Measurements from ENCODE around the gene TXNRD1.

TXNRD1 gene

GRCh38 chr12:104342635-104343249 lies 127.2 kb downstream of the TXNRD1 start:
- H3K36me3 ChIP-seq (ENCODE audit: insufficient read depth, low read length), result peaks cover 58% of the 10 kb centered on the region
- H3K27me3 ChIP-seq (ENCODE audit: insufficient read depth, low read length), result no peaks in the 10 kb centered on the region
- no peaks in the 10 kb centered on the region for H3K4me1 ChIP-seq (ENCODE audit: insufficient read depth, low read length)
- no peak overlapping the region for H3K4me3 ChIP-seq (ENCODE audit: low read length)
- H3K9me3 ChIP-seq (ENCODE audit: low read length), result no peaks in the 10 kb centered on the region
- H2AFZ ChIP-seq (ENCODE audit: low read depth, low read length), result no peak overlapping the region

- Histone ChIP-seq H2AFZ (ENCODE audit: low read depth, low read length) (no peak overlapping the region), H3K4me3 (ENCODE audit: low read length) (no peak overlapping the region), H3K27me3 (ENCODE audit: insufficient read depth, low read length) (no peaks in the 10 kb centered on the region), H3K4me1 (ENCODE audit: insufficient read depth, low read length) (no peaks in the 10 kb centered on the region), H3K36me3 (ENCODE audit: insufficient read depth, low read length) (peaks cover 63% of the 10 kb centered on the region), H3K9me3 (ENCODE audit: low read length) (no peaks in the 10 kb centered on the region)
These were observed 129.1 kb downstream of the TXNRD1 start for GRCh38 chr12:104344682-104345081.

- no peaks in the 10 kb centered on the region for H3K27me3 ChIP-seq (ENCODE audit: insufficient read depth, low read length)
- no peaks in the 10 kb centered on the region for H3K4me1 ChIP-seq (ENCODE audit: insufficient read depth, low read length)
- peaks cover 63% of the 10 kb centered on the region for H3K36me3 ChIP-seq (ENCODE audit: insufficient read depth, low read length)
- H2AFZ ChIP-seq (ENCODE audit: low read depth, low read length), result no peak overlapping the region
- no peak overlapping the region for H3K4me3 ChIP-seq (ENCODE audit: low read length)
- no peaks in the 10 kb centered on the region for H3K9me3 ChIP-seq (ENCODE audit: low read length)
These were observed 129.9 kb downstream of the TXNRD1 start for GRCh38 chr12:104345234-104346066.

- no peaks in the 10 kb centered on the region for H3K4me1 ChIP-seq (ENCODE audit: insufficient read depth, low read length)
- H3K27me3 ChIP-seq (ENCODE audit: insufficient read depth, low read length), result no peaks in the 10 kb centered on the region
- no peaks in the 10 kb centered on the region for H3K9me3 ChIP-seq (ENCODE audit: low read length)
- H2AFZ ChIP-seq (ENCODE audit: low read depth, low read length), result no peak overlapping the region
- H3K4me3 ChIP-seq (ENCODE audit: low read length), result no peak overlapping the region
- H3K36me3 ChIP-seq (ENCODE audit: insufficient read depth, low read length), result peaks cover 53% of the 10 kb centered on the region
These were observed 131.9 kb downstream of the TXNRD1 start for GRCh38 chr12:104347374-104348075.

- Histone ChIP-seq H3K9me3 (ENCODE audit: low read length) (no peaks in the 10 kb centered on the region), H3K4me3 (ENCODE audit: low read length) (no peak overlapping the region), H3K4me1 (ENCODE audit: insufficient read depth, low read length) (no peaks in the 10 kb centered on the region), H3K36me3 (ENCODE audit: insufficient read depth, low read length) (peaks cover 44% of the 10 kb centered on the region), H3K27me3 (ENCODE audit: insufficient read depth, low read length) (no peaks in the 10 kb centered on the region), H2AFZ (ENCODE audit: low read depth, low read length) (no peak overlapping the region)
These were observed 132.9 kb downstream of the TXNRD1 start for GRCh38 chr12:104348283-104348993.

GRCh38 chr12:104348994-104349494 lies 133.5 kb downstream of the TXNRD1 start:
- Histone ChIP-seq H3K27me3 (ENCODE audit: insufficient read depth, low read length) (no peaks in the 10 kb centered on the region), H2AFZ (ENCODE audit: low read depth, low read length) (no peak overlapping the region), H3K4me1 (ENCODE audit: insufficient read depth, low read length) (no peaks in the 10 kb centered on the region), H3K4me3 (ENCODE audit: low read length) (no peak overlapping the region), H3K36me3 (ENCODE audit: insufficient read depth, low read length) (peaks cover 44% of the 10 kb centered on the region), H3K9me3 (ENCODE audit: low read length) (no peaks in the 10 kb centered on the region)

DNA sequence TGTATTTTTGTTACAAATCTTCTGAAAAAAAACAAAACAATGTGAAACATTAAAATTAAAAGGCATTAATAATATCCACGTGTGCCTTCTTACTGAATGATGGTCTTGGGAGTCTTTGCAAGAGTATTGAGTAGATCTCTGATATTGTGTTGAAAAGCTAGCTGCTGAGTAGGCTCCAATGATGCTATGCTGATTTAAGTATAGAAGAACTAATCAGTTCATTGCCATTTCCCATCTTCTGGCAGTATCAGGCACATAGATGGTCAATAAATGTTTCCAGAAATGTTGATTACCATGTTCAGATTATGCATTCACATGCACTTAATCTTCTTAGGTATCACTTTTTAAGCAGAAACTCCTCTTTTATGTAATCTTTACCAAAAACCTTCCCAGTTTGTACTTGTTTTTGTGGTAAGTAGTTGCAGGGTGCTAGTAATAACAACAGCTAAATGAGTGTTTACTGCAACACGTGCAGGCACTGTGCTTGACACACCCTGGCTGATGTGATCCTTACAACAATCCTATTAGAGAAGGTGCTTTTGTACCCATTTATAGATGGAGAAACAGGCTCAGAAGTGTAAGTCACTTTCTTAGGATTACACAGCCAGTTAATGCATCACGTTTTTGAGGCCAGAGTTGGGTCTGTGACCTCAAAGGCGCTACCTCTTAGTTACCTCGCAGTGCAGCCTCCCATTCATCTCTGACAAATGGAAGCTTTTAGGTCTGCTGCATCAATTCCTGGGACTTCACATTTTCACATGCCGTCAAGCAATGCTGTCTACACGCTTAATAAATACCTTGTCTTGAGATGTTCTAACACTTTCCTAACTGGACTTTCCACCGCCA lies 134.9 kb downstream of the TXNRD1 start:
- Histone ChIP-seq H3K4me1 (ENCODE audit: insufficient read depth, low read length) (no peaks in the 10 kb centered on the region), H2AFZ (ENCODE audit: low read depth, low read length) (no peak overlapping the region), H3K27me3 (ENCODE audit: insufficient read depth, low read length) (no peaks in the 10 kb centered on the region), H3K36me3 (ENCODE audit: insufficient read depth, low read length) (peaks cover 38% of the 10 kb centered on the region), H3K4me3 (ENCODE audit: low read length) (no peak overlapping the region), H3K9me3 (ENCODE audit: low read length) (no peaks in the 10 kb centered on the region)

DNA sequence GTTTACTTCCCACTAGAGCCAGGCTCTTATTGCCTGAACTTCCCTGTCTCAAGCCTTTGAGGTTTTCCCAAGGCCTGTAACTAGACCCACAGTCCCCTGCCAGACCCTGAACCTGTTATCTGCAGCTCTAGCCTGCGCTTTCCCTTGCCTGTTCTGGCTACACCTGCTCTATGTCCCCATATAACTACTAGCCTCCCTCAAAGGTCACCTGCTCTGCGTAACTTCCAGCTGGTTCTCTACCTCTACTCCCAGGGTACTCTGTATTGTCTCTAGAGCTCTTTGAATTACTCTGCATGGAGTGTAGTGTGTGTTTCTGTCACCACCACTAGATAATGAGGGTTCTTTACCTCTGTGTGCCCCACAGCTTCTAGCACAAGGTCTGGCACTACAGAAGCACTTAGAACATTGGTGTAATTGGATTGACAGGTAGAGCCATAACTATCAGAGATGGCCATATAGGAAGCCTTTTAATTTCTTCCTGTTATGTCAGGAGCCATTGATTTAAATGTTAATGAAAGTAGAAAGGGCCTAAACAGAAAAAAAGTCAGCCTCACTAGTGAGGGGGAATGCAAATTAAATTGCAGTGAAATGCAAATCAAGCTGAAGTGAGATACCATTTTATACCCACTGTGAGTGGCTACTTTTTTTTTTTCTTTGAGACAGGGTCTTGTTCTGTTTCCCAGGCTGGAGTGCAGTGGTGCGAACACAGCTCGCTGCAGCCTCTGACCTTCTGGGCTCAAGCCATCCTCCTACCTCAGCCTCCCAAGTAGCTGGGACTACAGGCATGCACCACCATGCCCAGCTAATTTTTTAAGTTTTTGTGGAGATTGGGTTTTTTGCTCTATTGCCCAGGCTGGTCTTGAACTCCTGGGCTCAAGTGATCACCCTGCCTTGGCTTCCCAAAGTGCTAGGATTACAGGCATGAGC lies 135.7 kb downstream of the TXNRD1 start:
- H2AFZ ChIP-seq (ENCODE audit: low read depth, low read length), result no peak overlapping the region

DNA sequence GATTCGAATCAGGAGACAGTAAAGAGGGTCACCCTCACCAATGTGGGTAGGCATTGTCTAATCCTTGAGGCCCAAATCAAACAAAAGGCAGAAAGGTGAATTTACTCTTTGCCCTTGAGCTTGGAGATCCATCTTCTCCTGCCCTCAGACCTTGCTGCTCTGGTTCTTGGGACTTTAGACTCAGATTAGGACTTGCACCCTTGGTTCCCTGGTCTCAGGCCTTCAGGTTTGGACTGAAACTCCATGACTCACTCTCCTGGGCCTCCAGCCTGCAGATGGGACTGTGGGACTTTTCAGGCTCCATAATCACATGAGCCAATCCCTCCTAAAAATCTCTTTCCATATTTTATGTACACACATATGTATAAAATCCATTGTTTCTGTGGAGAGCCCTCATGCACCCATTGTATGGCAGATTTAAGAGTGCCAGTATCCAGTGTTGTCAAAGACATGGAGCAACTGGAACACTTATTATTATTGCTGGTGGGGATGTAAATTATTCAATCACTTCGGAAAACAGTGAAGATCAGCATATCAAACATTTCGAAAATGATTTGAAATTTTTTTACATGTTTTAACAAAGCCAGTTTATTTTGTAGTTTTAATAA lies 136.6 kb downstream of the TXNRD1 start:
- Histone ChIP-seq H3K27me3 (ENCODE audit: insufficient read depth, low read length) (no peaks in the 10 kb centered on the region), H3K9me3 (ENCODE audit: low read length) (no peaks in the 10 kb centered on the region), H3K4me3 (ENCODE audit: low read length) (no peak overlapping the region), H3K36me3 (ENCODE audit: insufficient read depth, low read length) (peaks cover 35% of the 10 kb centered on the region), H2AFZ (ENCODE audit: low read depth, low read length) (no peak overlapping the region), H3K4me1 (ENCODE audit: insufficient read depth, low read length) (peaks cover 4% of the 10 kb centered on the region)

More for the DNA sequence above, 135.7 kb downstream of the TXNRD1 start:
- no peaks in the 10 kb centered on the region for H3K27me3 ChIP-seq (ENCODE audit: insufficient read depth, low read length)
- H3K4me3 ChIP-seq (ENCODE audit: low read length), result no peak overlapping the region
- H3K9me3 ChIP-seq (ENCODE audit: low read length), result no peaks in the 10 kb centered on the region
- no peaks in the 10 kb centered on the region for H3K4me1 ChIP-seq (ENCODE audit: insufficient read depth, low read length)
- peaks cover 38% of the 10 kb centered on the region for H3K36me3 ChIP-seq (ENCODE audit: insufficient read depth, low read length)

DNA sequence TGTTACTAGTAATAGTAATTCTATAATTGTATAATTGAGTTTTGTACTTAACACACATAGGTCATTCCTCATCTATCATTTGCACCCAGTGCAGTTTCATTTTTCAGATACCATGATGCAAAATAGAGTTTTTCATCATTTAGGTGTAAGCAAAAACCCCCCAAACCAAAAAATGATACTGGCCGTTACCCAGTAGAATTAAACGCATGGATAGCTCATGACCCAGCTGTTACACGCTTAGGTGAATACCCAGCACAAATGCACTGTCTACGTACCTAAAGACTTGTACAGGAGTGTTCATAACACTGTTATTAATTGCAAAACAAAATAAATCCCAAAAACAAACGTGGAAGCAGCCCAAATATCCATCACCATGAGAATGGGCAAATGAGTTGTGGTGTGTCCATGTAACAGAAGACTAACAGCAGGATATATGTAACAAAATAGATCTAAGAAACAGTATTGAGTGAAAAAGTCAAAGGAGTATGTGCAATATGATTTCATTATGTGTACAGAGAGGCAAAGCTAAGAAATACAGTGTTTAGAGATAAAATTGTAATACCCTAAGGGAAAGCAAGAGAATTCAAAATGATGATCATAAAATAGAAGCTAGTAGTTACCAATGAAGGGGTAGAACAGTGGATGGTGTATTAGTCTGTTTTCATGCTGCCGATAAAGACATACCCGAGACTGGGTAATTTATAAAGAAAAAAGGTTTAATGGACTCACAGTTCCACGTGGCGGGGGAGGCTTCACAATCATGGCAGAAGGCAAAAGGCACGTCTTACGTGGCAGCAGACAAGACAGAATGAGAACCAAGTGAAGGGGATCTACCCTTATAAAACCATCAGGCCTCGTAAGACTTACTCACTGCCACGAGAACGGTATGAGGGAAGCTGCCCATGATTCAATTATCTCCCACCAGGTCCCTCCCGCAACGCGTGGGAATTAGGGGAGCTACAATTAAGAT lies 137.7 kb downstream of the TXNRD1 start:
- Histone ChIP-seq H3K36me3 (ENCODE audit: insufficient read depth, low read length) (peaks cover 26% of the 10 kb centered on the region), H3K4me1 (ENCODE audit: insufficient read depth, low read length) (peaks cover 4% of the 10 kb centered on the region), H3K27me3 (ENCODE audit: insufficient read depth, low read length) (no peaks in the 10 kb centered on the region), H3K9me3 (ENCODE audit: low read length) (no peaks in the 10 kb centered on the region), H3K4me3 (ENCODE audit: low read length) (no peak overlapping the region), H2AFZ (ENCODE audit: low read depth, low read length) (no peak overlapping the region)
